Measurements from ENCODE around the gene HMX1.

DNA sequence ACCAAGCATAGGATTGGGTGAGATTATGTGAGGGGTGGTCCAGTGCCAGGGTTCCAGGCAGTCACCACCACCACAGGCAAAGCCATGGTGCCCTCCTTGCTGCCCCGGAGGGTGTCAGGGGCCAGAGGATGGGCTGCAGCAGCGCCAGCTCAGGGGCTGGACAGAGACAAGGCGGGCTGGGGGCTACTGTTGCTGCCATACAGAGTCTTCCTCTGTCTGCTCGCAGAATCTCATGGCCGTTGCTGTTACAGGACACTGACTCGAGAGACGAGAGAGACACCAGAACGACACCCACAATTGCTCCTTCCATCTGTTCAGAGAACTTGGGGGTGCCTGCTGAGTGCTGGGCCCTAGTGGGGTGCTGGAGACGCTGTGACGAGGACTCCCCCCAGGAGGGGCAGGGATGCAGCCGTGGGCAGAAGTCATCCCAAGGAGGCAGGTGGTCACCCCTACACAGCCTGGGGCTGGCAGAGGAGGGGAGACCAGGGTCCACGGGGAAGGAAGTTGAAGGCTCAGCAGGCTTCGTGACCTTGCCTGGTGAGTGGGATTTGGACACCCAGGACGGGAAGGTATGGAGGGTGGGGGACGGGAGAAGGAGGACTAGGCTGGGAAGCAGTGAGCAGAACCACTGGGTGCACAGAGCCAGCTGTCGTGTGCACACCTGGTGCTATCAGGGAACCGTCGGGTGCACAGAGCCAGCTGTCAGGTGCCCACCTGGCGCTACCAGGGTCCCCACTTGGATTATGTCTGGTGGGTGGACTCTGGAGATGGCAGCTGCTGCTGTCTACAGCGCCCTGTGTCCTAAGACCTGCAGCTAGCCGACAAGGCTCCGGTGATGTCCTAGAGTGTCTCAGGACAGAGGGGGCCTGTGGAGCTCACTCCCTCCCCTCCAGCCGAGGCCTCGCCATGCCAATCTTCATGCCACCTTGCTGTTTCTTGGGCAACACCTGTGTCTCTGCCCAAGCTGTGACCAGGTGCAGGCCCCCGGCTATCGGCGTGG, 43.9 kb upstream of the HMX1 start:
- no peak for TF ChIP-seq GATA2 (IDR thresholded peaks at IDR 0.05; ENCODE audit: low read depth, low read length)
- TF ChIP-seq GATA3 (IDR thresholded peaks at IDR 0.05; ENCODE audit: low read depth, low read length): no peak

Data from SH-SY5Y (cell line).